ENCODE measurements around the gene MOCOS. TPM values are rescaled to one million over a fixed set of nuclear protein-coding genes. Genes with fewer than 3 reads are reported as not detected.

Gene MOCOS
- total RNA-seq, 1 experiment from 2014 or later = 3.0 TPM

DNA sequence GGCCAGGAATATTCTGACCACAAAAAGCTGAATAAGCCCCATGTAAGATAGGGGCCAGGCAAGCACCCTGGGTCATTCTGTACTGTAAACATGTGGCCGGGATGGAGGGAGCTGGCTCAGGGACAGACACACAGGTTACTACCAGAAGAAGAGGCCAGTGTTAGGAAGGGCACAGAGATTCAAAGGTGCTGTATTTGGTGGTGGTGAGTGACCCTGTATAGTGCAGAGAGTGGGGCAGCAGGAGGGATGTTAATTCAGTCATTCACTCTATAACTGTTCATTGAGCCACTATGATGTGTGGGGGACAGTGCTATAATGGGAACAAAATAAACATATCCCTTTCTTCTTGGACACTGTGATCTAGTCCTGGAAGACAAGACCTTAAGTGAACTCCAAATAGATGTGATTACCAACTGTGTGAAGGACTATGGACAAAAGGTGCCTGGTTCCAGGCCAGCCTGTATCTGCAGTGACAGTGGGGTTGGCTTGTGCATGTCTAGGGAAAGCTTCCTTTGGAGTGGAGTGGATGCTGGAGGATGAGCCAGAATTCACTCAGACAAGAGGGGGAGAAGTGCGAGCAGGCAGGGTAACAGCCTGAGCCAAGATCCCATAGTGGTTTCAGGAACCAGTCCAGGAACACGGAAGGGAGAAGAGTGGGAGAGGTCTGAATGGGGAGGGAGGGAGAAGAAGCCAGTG, 8.3 kb downstream of the MOCOS start:
- DNase-seq (ENCODE audit: low read depth, low spot score) (no peak), ATAC-seq (no peak)
- Histone ChIP-seq H3K27me3 (ENCODE audit: control insufficient read depth, insufficient read depth, low read length) (no peaks in the 10 kb centered on the region), H3K4me3 (ENCODE audit: low read depth in 2 of 2, low read length in 2 of 2) (no peak overlapping the region), H3K4me1 (ENCODE audit: control insufficient read depth, insufficient read depth, low read length) (no peaks in the 10 kb centered on the region), H3K36me3 (ENCODE audit: control insufficient read depth, insufficient read depth, low read length) (no peaks in the 10 kb centered on the region), H3K27ac (ENCODE audit: low read length) (no peak overlapping the region), H3K9me3 (ENCODE audit: control insufficient read depth, insufficient read depth, low read depth, low read length) (no peaks in the 10 kb centered on the region)
- in situ Hi-C loops (cut with HindIII; ENCODE audit: low pct_unique_long_range_greater_than_20kb, low sequenced_read_pairs) = no loop called here
- POLR2A ChIA-PET = no interaction called here
- intact Hi-C loops (cut with micrococcal nuclease; ENCODE audit: unreplicated experiment) = no loop called here
- CTCF ChIA-PET = no interaction called here
- TF ChIP-seq TCF7L2 (IDR thresholded peaks at IDR 0.05; ENCODE audit: low read depth, low read length) (no peak), SIN3A (IDR thresholded peaks at IDR 0.05; ENCODE audit: borderline replicate concordance, insufficient read depth, low read depth, low read length) (no peak), CTCF (IDR thresholded peaks at IDR 0.05) (no peak), POLR2AphosphoS5 (IDR thresholded peaks at IDR 0.05; ENCODE audit: low read depth, low read length) (no peak)
- TF ChIP-seq, protein P1, sequence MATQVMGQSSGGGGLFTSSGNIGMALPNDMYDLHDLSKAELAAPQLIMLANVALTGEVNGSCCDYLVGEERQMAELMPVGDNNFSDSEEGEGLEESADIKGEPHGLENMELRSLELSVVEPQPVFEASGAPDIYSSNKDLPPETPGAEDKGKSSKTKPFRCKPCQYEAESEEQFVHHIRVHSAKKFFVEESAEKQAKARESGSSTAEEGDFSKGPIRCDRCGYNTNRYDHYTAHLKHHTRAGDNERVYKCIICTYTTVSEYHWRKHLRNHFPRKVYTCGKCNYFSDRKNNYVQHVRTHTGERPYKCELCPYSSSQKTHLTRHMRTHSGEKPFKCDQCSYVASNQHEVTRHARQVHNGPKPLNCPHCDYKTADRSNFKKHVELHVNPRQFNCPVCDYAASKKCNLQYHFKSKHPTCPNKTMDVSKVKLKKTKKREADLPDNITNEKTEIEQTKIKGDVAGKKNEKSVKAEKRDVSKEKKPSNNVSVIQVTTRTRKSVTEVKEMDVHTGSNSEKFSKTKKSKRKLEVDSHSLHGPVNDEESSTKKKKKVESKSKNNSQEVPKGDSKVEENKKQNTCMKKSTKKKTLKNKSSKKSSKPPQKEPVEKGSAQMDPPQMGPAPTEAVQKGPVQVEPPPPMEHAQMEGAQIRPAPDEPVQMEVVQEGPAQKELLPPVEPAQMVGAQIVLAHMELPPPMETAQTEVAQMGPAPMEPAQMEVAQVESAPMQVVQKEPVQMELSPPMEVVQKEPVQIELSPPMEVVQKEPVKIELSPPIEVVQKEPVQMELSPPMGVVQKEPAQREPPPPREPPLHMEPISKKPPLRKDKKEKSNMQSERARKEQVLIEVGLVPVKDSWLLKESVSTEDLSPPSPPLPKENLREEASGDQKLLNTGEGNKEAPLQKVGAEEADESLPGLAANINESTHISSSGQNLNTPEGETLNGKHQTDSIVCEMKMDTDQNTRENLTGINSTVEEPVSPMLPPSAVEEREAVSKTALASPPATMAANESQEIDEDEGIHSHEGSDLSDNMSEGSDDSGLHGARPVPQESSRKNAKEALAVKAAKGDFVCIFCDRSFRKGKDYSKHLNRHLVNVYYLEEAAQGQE (IDR thresholded peaks at IDR 0.05; ENCODE audit: insufficient read depth in 1 of 2, low read depth in 2 of 2, low read length in 1 of 2) = no peak
- no TSS peak for BruUV-seq (replicated peaks)

DNA sequence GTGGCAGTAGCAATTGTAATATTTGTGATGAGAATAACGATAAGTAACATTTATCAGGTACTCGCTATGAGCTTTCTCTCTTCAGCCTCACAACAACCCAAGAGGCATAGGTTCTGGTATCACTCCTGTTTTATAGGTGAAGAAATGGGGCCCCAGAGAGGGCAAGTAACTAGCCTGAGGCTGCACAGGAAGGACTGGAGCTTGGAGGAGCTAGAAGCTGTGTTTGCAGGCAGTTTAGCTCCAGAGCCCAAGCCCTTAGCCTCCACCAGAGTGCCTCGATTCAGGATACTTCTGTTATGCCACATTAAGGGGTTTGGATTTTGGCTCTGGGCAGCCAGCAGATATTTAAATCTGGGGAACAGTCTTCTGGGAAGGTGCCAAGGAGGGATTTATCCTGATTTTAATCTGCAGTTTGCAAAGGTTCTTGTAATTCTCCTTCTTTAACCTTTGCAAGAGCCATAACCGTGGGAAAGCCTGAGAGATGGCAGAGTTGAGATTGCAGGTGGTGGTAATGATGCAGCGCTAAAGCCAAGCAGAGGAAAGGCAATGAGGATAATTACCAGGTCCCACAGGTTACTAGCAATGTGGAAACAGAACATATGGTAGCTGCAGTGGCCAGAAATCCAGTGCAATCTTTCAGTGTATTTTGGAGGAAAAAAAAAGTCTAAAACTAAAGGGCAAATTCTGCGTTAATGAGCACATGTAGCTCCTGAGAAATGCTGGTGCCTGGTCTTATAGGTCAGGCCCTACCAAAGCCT, 9.1 kb downstream of the MOCOS start:
- intact Hi-C loops (cut with micrococcal nuclease; ENCODE audit: unreplicated experiment) (no loop called here), in situ Hi-C loops (cut with HindIII; ENCODE audit: low pct_unique_long_range_greater_than_20kb, low sequenced_read_pairs) (no loop called here)
- ChIA-PET CTCF (no interaction called here), POLR2A (no interaction called here)
- no peaks in the 10 kb centered on the region for H3K9me3 ChIP-seq (ENCODE audit: control insufficient read depth, insufficient read depth, low read depth, low read length)
- H3K4me1 ChIP-seq (ENCODE audit: control insufficient read depth, insufficient read depth, low read length) = no peaks in the 10 kb centered on the region
- no peaks in the 10 kb centered on the region for H3K27me3 ChIP-seq (ENCODE audit: control insufficient read depth, insufficient read depth, low read length)
- H3K4me3 ChIP-seq (ENCODE audit: low read depth in 2 of 2, low read length in 2 of 2) = no peak overlapping the region
- no peaks in the 10 kb centered on the region for H3K36me3 ChIP-seq (ENCODE audit: control insufficient read depth, insufficient read depth, low read length)
- no TSS peak for BruUV-seq (replicated peaks)
- no peak overlapping the region for H3K27ac ChIP-seq (ENCODE audit: low read length)
- DNase-seq (ENCODE audit: low read depth, low spot score) = no peak
- TF ChIP-seq TCF7L2 (IDR thresholded peaks at IDR 0.05; ENCODE audit: low read depth, low read length) = no peak
- ATAC-seq = no peak
